Activated naive CD8-positive, alpha-beta T cell treated with anti-CD3 and anti-CD28 coated beads, Interleukin-2, amount 10 ng/mL, durations not matched to agents 7 days and 5 days (primary cell): ENCODE data around the gene NUCKS1. TPM values are rescaled to one million over a fixed set of nuclear protein-coding genes. Genes with fewer than 3 reads are reported as not detected.
"Not testable (repeated sequence)": the region's sequence is repeated elsewhere in the genome, so short reads cannot be mapped to it uniquely, and the experiment has no call there.

Experiments
- ATAC-seq: fragments of 150-1000 bp; cut with Tn5 transposase; one replicate; pipeline ENCODE4 v1.10.0; 2021; ENCODE audit warnings: low read depth, moderate library complexity
- POLR2A ChIA-PET: fragments of 350-600 bp; sonication (Branson Sonifier 250); formaldehyde crosslinking; loops from one replicate; lab custom pipeline; 2021; ENCODE audit warnings: antibody characterized with exemption; lab: Charles Lee
- DNase-seq: peaks from one replicate; pipeline ENCODE4 v3.0.0; 2021
- H3K27ac Mint-ChIP-seq: one replicate; pipeline ENCODE4 v1.8.0; 2022; ENCODE audit warnings: mild to moderate bottlenecking, mixed read lengths
- H3K27me3 Mint-ChIP-seq: one replicate; pipeline ENCODE4 v1.8.0; 2022; ENCODE audit warnings: mild to moderate bottlenecking, moderate library complexity, mixed read lengths
- H3K36me3 Mint-ChIP-seq: one replicate; pipeline ENCODE4 v1.8.0; 2021; ENCODE audit warnings: mild to moderate bottlenecking, mixed read lengths
- H3K4me1 Mint-ChIP-seq: one replicate; pipeline ENCODE4 v1.8.0; 2021; ENCODE audit warnings: mixed read lengths
- H3K4me3 Mint-ChIP-seq: one replicate; pipeline ENCODE4 v1.8.0; 2022; ENCODE audit warnings: mild to moderate bottlenecking, moderate library complexity, mixed read lengths
- H3K9me3 Mint-ChIP-seq: one replicate; pipeline ENCODE4 v1.8.0; 2021; ENCODE audit warnings: mixed read lengths
- total RNA-seq, 2 experiments: library from RNA; stranded (reverse); gene quantifications; one replicate each; pipeline ENCODE4 v1.2.3, GENCODE V29; 2021

NUCKS1 gene
- total RNA-seq, 2 experiments from 2014 or later, result 200 to 211 TPM

DNA sequence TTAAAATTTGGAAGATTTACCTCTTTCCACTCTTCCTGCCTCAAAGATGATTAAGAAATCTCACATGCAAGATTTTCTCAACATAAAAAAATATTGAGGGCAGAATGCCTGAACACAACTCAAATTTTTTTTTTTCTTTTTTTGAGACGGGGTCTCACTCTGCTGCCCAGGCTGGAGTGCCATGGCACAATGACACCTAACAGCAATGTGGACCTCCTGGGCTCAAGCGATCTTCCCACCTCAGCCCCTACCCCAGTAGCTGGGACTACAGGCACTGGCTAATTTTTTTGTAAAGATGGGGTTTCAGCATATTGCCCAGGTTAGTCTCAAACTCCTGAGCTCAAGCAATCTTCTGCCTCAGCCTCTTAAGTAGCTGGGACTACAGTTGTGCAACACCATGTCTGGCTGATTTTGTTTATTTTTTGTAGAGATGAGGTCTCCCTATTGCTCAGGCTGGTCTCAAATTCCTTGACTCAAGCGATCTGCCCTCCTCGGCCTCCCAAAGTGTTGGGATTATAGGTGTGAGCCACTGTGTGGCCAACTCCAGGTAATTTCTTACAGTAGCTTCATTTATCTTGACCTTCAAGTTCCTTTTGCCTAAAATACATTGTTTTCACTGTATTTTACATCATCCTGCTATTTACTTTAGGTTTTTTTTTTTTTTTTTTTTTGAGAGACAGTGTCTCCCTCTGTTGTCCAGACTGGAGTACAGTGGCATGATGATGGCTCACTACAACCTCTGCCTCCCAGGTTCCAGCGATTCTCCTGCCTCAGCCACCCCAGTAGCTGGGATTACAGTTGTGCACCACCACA lies 10.4 kb downstream of the NUCKS1 start:
- no peak overlapping the region for H3K4me3 Mint-ChIP-seq
- H3K36me3 Mint-ChIP-seq, result peaks cover 12% of the 10 kb centered on the region
- no peak for ATAC-seq
- POLR2A ChIA-PET, result interaction anchor here (0.8 to 1.9 kb wide), 4 partner anchors 8 to 28 kb away, joined by 3 to 8 read pairs (median 4); no protein-coding TSS in a partner anchor
- DNase-seq, result no peak
- no peaks in the 10 kb centered on the region for H3K9me3 Mint-ChIP-seq
- H3K27ac Mint-ChIP-seq, result no peak overlapping the region
- peaks cover 14% of the 10 kb centered on the region for H3K4me1 Mint-ChIP-seq
- no peaks in the 10 kb centered on the region for H3K27me3 Mint-ChIP-seq

DNA sequence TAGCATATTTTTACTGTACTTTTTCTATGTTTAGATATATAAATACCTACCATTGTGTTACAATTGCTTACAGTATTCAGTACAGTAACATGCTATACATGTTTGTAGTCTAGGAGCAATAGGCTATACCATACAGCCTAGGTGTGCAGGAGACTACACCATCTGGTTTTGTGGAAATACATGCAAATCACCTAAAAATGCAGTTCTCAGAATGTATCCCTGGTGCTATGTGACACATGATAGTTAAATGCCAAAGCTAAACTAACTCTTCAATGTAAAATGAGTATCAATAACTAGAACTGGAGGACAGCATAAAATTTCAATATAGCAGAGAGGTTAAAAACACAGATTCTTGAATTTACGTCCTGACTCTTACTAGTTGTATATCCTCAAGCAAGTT lies 14.8 kb downstream of the NUCKS1 start:
- no peak overlapping the region for H3K27ac Mint-ChIP-seq
- no peak for ATAC-seq
- POLR2A ChIA-PET, result interaction anchor here (1.2 kb wide), 1 partner anchor 10 kb away, joined by 3 read pairs; no protein-coding TSS in a partner anchor

DNA sequence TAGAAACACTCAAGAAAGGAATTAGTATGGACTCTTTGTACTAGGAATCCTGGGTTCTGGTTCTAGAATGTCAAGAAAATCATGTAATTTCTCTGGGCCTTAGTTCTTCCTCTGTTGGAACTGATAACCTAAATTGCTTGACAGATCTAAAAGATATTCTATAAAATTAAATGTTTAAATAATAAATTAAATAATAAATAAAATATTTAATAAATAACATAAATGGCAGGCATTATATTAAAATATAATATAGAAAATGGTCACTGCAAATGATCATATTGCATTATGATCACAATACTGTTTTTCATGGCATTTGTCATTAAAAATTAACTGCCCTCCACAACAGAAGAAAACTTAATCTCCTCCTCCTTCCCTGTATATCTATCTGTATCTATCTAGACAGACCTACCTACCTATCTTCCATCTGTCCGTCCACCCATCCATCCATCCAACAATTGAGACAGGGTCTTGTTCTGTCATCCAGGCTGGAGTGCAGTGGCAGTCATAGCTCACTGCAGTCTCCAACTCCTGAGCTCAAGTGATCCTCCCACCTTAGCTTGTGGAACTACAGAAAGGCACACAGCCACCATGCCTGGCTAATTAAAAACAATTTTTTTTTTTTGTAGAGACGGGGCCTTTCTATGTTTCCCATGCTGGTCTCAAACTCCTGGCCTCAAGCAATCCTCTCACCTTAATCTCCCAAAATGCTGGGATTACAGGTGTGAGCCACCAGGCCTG lies 16.4 kb downstream of the NUCKS1 start:
- Mint-ChIP-seq H3K27me3 (no peaks in the 10 kb centered on the region), H3K9me3 (no peaks in the 10 kb centered on the region), H3K27ac (no peak overlapping the region), H3K4me3 (no peak overlapping the region), H3K36me3 (peaks cover 16% of the 10 kb centered on the region), H3K4me1 (peaks cover 15% of the 10 kb centered on the region)
- no peak for ATAC-seq
- no peak for DNase-seq
- POLR2A ChIA-PET, result interaction anchor here (0.6 to 1.3 kb wide), 2 partner anchors 15 to 18 kb away, joined by 3 to 4 read pairs; no protein-coding TSS in a partner anchor

More for the DNA sequence above, 14.8 kb downstream of the NUCKS1 start:
- DNase-seq, result no peak
- Mint-ChIP-seq H3K4me1 (peaks cover 17% of the 10 kb centered on the region), H3K9me3 (no peaks in the 10 kb centered on the region), H3K27me3 (no peaks in the 10 kb centered on the region), H3K4me3 (no peak overlapping the region), H3K36me3 (peaks cover 21% of the 10 kb centered on the region)

DNA sequence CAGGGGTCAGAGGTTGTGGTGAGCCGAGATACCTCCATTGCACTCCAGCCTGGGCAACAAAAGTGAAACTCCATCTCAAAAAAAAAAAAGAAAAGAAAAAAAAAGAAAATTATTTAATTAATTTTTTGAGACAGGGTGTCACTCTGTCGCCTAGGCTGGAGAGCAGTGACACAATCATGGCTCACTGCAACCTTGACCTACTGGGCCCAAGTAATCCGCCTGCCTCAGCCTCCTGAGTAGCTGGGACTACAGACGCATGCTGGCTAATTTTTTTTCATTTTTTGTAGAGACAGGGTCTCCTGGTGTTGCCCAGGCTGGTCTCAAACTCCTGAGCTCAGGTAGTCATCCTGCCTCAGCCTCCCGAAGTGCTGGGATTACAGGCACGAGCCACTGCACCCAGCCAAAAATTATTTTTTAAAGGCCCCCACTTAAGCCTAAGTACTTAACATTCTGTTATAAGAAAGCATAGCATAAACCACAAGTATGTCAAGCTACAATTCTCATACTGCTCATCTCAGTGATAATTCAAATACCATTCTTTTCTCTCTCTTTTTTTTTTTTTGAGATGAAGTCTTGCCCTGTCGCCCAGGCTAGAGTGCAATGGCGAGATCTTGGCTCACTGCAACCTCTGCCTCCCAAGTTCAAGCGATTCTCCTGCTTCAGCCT lies 19.9 kb downstream of the NUCKS1 start:
- H3K4me3 Mint-ChIP-seq, result no peak overlapping the region
- no peak overlapping the region for H3K27ac Mint-ChIP-seq
- POLR2A ChIA-PET, result interaction anchor here (3.4 kb wide), 1 partner anchor 45 kb away, joined by 11 read pairs; the partner anchor contains the start of gene RAB29
- H3K36me3 Mint-ChIP-seq, result peaks cover 27% of the 10 kb centered on the region
- DNase-seq (no peak), ATAC-seq (no peak)
- H3K9me3 Mint-ChIP-seq, result no peaks in the 10 kb centered on the region
- peaks cover 16% of the 10 kb centered on the region for H3K4me1 Mint-ChIP-seq
- H3K27me3 Mint-ChIP-seq, result no peaks in the 10 kb centered on the region

DNA sequence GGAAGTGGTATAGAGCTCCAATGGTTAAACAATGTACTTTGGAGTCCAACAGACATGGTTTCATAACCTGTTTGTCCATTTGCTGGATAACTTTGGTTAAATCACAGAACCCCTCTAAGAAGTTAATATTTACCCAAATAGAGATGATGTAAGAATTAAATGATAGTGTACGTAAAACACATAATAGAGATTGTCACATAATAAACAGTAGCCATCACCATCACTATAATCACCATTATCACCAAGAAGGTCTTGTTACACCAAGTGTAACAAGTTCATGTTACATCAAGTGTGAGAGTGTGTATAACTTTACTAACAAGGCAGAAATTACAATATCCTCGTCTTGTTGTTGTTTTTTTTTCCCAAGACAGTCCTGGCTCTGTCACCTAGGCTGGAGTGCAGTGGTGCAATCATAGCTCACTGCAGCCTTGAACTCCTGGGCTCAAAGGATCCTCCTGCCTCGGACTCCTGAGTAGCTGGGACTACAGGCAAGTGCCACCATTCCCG lies 23.3 kb downstream of the NUCKS1 start:
- DNase-seq, result no peak
- Mint-ChIP-seq H3K4me3 (no peak overlapping the region), H3K4me1 (peaks cover 9% of the 10 kb centered on the region), H3K36me3 (peaks cover 37% of the 10 kb centered on the region), H3K27me3 (no peaks in the 10 kb centered on the region), H3K9me3 (no peaks in the 10 kb centered on the region), H3K27ac (no peak overlapping the region)
- POLR2A ChIA-PET, result no interaction called here
- ATAC-seq, result no peak

GRCh38 chr1:205725514-205725913 lies 24.5 kb downstream of the NUCKS1 start:
- Mint-ChIP-seq H3K36me3 (peaks cover 44% of the 10 kb centered on the region), H3K4me1 (peaks cover 12% of the 10 kb centered on the region), H3K27me3 (no peaks in the 10 kb centered on the region), H3K9me3 (no peaks in the 10 kb centered on the region), H3K27ac (no peak overlapping the region), H3K4me3 (no peak overlapping the region)
- POLR2A ChIA-PET, result no interaction called here
- DNase-seq (no peak), ATAC-seq (no peak)

DNA sequence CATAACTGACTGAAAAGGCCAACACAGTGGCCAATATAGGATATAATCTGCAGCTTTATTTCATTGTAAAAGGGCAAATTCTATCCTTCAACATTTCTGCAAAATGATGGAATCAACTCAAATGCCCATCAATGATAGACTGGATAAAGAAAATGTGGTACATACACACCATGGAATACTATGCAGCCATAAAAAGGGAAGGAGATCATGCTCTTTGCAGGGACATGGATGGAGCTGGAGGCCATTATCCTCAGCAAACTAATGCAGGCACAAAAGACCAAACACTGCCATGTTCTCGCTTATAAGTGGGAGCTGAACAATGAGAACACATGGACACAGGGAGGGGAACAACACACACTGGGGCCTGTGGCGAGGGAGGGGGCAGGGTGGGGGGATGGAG lies 29.2 kb downstream of the NUCKS1 start:
- H3K27ac Mint-ChIP-seq, ATAC-seq: not testable (repeated sequence)
- peaks cover 61% of the 10 kb centered on the region for H3K36me3 Mint-ChIP-seq

GRCh38 chr1:205719762-205720161 lies 30.2 kb downstream of the NUCKS1 start:
- Mint-ChIP-seq H3K27ac (no peak overlapping the region), H3K36me3 (peaks cover 65% of the 10 kb centered on the region), H3K4me3 (no peak overlapping the region), H3K9me3 (no peaks in the 10 kb centered on the region), H3K27me3 (no peaks in the 10 kb centered on the region), H3K4me1 (peaks cover 16% of the 10 kb centered on the region)
- POLR2A ChIA-PET, result no interaction called here
- ATAC-seq, result no peak
- no peak for DNase-seq

More for the DNA sequence above, 29.2 kb downstream of the NUCKS1 start:
- not testable (repeated sequence) for H3K27me3 Mint-ChIP-seq, DNase-seq, H3K4me3 Mint-ChIP-seq, H3K9me3 Mint-ChIP-seq
- POLR2A ChIA-PET, result interaction anchor here (0.8 kb wide), 1 partner anchor 11 kb away, joined by 3 read pairs; no protein-coding TSS in a partner anchor
- peaks cover 17% of the 10 kb centered on the region for H3K4me1 Mint-ChIP-seq

DNA sequence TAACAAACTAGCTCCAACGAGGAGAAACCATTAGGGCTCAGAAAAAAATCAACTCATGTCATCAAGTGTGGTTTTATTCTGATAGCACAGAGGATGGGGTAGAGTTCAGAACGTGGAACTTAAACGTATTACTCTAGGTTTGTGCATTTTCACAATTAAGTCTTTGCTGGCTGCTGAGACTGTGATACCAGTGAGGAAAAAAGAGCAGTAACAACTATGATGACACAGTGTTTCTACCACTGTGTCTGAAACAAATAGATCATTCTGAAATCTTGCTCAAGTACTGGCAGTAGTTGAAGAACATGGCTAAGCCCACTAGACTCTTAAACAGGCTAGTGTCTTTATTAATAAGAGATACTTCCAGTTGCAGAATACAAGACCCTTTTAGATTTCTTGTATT lies 31.0 kb downstream of the NUCKS1 start:
- no peaks in the 10 kb centered on the region for H3K9me3 Mint-ChIP-seq
- DNase-seq, result no peak
- H3K36me3 Mint-ChIP-seq, result peaks cover 65% of the 10 kb centered on the region
- no peak overlapping the region for H3K27ac Mint-ChIP-seq
- H3K27me3 Mint-ChIP-seq, result no peaks in the 10 kb centered on the region
- POLR2A ChIA-PET, result no interaction called here
- no peak for ATAC-seq
- H3K4me3 Mint-ChIP-seq, result no peak overlapping the region
- H3K4me1 Mint-ChIP-seq, result peaks cover 16% of the 10 kb centered on the region

DNA sequence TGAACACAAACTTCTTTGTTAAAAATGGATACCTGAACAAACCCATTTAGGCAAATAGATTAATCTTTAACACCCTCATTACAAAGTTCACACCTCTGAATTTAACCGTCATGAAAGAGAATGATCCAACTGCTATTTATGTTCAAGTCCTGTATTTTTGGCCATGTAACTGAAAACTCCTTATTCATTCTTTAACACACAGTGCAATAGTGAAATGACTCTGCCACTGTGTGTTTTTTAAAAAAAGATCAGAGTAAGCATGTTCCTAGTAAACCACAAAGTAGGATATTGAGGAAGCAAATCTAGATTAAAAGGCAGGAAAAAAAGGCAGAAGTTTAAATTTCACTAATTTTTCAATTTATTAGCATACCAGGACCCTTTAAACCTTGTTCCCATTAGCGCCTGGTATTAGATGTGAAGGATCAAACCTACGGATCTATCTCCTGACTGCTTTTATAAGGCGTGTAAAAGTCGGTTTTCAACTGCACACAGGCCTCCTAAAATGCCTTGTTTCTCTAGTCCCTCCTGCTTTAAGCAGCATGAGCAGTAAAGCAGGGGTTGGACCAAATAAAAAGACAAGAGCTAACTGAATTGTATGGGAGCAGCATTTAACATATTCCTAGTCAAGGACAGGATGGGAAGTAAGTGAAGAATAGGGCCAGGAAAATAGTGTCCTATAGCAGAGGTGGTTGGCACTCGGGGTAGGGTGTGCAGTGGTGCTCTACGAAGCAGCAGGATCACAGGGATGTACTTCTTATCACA lies 33.4 kb downstream of the NUCKS1 start:
- H3K27me3 Mint-ChIP-seq, result no peaks in the 10 kb centered on the region
- POLR2A ChIA-PET, result no interaction called here
- H3K4me1 Mint-ChIP-seq, result peaks cover 11% of the 10 kb centered on the region
- DNase-seq, result no peak
- no peaks in the 10 kb centered on the region for H3K9me3 Mint-ChIP-seq
- no peak for ATAC-seq
- no peak overlapping the region for H3K4me3 Mint-ChIP-seq
- H3K36me3 Mint-ChIP-seq, result peaks cover 55% of the 10 kb centered on the region
- no peak overlapping the region for H3K27ac Mint-ChIP-seq

DNA sequence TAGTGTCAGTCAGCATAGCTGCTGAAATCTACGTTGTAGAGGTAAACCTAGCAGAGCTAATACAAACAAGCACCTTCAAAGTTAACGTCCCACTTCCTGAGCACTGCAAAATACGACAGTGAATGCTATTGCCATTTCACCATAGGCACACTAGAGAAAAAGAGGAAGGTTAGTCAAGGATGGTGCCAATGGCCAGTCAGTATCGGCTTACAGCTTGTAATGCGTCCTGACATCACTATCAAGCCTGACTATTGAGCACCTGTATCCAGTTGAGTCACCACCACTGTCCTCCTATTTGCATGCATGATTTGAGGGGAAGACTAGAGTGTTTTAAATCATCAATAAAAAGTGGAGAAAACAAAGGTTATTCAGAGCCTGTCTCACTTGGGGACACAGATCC lies 34.4 kb downstream of the NUCKS1 start:
- Mint-ChIP-seq H3K27me3 (no peaks in the 10 kb centered on the region), H3K4me3 (no peak overlapping the region), H3K4me1 (peaks cover 13% of the 10 kb centered on the region), H3K27ac (no peak overlapping the region), H3K9me3 (no peaks in the 10 kb centered on the region), H3K36me3 (peaks cover 53% of the 10 kb centered on the region)
- DNase-seq, result no peak
- POLR2A ChIA-PET, result interaction anchor here (0.6 kb wide), 1 partner anchor 18 kb away, joined by 3 read pairs; no protein-coding TSS in a partner anchor
- ATAC-seq, result no peak

DNA sequence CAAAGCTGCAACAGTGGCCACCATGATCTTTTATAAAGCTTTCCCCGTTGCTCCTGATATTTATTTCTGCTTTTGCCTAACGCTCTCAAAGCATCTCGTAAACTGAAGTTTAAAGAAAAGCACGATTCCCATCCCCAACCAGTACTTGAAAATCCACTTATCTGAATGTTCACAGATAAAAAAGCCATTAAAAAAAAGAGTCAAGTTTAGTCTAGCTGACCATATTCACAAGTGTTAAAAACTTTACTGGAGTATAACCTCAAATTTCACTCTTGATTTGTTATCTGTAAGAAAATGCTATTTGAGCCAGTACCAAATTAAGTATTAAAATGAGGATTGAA lies 35.1 kb downstream of the NUCKS1 start:
- peaks cover 10% of the 10 kb centered on the region for H3K4me1 Mint-ChIP-seq
- H3K27me3 Mint-ChIP-seq, result no peaks in the 10 kb centered on the region
- DNase-seq, result no peak
- no peak for ATAC-seq
- H3K4me3 Mint-ChIP-seq, result no peak overlapping the region
- POLR2A ChIA-PET, result no interaction called here
- H3K9me3 Mint-ChIP-seq, result no peaks in the 10 kb centered on the region
- H3K36me3 Mint-ChIP-seq, result peaks cover 47% of the 10 kb centered on the region
- no peak overlapping the region for H3K27ac Mint-ChIP-seq
